ENCODE data around the gene RCL1.
"Not testable (repeated sequence)": the region's sequence is repeated elsewhere in the genome, so short reads cannot be mapped to it uniquely, and the experiment has no call there.

Gene RCL1, protein sequence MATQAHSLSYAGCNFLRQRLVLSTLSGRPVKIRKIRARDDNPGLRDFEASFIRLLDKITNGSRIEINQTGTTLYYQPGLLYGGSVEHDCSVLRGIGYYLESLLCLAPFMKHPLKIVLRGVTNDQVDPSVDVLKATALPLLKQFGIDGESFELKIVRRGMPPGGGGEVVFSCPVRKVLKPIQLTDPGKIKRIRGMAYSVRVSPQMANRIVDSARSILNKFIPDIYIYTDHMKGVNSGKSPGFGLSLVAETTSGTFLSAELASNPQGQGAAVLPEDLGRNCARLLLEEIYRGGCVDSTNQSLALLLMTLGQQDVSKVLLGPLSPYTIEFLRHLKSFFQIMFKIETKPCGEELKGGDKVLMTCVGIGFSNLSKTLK

DNA sequence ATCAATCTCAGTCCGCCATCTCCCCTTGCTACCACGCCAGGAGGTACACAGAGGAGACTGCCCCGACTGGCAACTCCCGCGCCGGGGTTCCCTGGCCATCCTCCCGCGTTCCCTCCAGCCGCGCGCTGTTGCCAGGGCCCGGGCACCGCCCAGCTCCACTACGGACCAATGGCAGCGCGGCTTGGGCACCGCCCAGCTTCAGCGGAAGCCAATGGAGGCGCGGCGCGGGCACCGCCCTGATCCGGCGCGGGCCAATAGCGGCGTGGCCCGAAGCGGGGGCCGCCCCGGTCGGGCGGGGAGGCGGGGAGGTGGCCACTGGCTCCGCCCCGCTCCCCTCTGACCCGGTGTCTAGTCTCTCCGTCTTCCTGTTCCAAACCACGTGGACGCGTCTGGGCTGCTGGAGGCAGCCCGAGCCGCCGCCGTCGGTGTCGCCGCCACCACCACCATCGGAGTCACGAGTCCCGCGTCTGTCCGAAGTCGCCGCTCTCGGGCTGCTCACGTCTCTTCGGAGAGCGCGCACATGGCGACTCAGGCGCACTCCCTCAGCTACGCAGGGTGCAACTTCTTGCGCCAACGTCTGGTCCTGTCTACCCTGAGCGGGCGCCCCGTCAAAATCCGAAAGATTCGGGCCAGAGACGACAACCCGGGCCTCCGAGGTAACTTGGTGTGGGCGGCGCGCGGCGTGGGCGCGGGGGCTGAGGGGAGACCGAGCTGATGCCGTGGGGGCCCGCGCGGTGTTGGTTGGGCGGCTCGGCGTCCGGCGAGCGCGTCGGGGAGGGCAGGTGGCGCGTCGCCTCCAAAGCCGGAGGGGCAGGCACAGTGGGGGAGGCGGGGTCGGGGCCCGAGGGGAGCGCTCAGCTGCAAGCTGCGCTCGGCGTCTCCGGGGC lies at the start of gene RCL1:
Gene RCL1 (plus strand): TSS at position 373 of the 887 bp plus-strand sequence. CDS start 148 bp downstream, at position 521.
- DNase-seq (ENCODE audit: low read depth) = peak; percentile 95

DNA sequence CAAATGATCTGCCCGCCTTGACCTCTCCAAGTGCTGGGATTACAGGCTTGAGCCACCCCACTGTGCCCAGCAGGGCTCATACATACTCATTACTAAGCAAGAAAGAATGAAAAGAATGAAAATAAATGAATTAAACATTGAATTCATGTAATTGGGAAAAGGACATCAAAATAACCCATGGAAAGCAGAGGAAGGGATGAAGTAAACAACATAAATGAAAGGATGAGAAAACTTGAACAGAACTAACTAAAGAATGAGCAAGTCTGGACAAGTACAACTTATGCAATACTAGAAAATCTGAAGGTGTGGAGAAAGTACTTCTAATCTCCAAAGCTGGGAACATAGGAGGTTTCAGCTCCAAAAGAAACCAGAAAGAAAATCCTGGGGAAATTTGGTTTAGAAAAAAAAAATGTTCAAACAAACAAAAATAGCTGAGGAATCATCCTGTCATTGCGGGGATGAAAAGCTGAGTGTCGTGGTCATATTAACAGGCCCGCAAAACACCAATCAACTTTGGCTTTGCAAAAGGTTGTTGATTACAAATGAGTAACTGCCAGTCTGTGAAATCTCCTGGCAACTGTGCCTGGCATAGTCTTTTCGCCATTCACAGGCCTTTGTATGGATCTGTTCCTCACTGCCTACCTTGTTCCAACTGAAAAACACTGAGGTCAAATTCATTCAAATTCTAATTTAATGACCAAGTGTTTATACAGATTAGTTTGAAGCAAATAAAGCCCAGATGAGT lies 49.4 kb upstream of the RCL1 start:
- peak; percentile 36 for DNase-seq (ENCODE audit: low read depth)

DNA sequence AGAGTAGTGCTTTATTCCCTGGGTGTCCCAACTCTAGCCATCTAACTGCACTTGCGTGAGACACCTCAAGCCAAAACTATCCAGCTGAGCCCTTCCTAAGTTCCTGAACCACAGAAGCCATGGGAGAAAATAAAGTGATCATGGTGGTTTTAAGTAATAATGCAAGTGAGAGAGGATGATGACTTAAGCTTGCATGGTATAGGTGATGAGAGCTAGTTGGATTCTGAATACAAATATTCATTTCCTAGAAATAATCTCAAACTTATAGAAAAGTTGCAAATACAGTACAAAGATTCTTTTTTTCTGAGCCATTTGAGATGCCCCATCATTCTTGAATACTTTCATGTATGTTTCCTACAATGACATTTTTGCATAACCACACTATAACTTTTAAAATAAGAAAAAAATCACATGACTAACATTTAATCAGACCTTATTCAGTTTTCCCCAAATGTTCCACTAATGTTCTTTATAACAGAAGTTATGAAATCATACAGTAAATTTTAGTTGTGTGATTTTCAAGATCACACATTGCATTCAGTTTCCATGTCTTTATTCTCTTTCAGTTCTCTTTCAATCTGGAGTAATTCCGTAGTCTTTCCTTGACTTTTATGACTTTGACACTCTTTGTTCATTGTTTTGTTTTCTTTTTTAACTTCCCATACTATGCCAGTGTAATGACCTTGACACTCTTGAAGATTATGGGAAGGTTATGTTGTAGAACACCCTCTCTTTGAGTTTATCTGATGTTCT lies 46.3 kb upstream of the RCL1 start:
- no peak for DNase-seq (ENCODE audit: low read depth)

DNA sequence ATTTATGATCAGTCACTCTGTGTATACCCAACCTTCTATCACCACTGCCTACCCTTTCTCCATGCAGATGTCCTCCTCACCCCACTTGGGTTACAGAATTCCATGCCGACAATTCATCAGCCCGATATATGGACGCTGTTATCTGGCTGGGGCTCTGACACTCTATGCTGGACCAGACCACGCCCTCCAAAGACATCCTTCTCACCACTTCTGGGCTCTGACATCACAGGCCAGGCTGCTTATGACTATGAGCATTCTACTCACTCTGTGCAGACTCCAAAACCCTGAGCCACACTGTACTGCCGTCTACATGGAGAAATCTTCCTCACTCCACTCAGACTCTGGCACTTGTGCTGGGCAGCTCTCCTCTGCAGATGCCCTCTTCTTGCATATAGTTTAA lies 44.1 kb upstream of the RCL1 start:
- no peak for DNase-seq (ENCODE audit: low read depth)

DNA sequence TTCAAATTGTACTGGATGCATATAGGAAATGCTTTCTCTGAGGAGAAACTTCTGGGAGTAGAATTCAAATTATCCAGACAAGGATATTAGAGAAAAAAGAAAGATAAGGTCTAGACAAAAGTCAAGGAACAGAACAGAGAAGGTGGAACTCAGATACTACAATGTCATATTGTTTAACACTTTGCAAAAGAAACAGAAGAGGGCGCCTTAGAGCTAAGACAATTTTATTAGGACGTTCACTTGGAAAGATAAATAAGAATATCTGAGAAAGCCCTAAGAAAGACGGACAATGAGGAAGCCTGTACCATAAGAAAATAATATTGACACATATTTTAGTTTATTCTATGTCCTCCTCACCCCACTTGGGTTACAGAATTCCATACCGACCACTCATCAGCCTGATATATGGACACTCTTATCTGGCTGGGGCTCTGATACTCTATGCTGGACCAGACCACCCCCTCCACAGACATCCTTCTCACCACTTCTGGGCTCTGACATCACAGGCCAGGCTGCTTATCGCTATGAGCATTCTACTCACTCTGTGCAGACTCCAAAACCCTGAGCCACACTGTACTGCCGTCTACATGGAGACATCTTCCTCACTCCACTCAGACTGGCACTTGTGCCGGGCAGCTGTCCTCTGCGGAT lies 42.6 kb upstream of the RCL1 start:
- DNase-seq (ENCODE audit: low read depth) = peak; percentile 60

DNA sequence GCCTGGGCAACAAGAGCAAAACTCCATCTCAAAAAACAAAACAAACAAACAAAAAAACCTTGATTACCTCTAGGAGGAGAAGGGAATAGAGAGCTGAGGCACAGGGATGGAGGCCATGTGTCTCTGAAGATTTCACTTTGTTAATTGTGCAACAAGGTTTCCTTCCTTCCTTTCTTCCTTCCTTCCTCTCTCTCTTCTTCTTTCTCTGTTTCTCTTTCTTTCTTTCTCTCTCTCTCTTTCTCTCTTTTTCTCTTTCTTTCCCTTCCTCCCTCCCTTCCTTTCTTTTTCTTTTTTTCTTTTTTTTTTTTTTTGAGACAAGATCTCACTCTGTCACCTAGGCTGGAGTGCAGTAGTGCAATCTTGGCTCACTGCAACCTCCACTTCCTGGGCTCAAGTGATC lies 38.2 kb upstream of the RCL1 start:
- not testable (repeated sequence) for DNase-seq (ENCODE audit: low read depth)

DNA sequence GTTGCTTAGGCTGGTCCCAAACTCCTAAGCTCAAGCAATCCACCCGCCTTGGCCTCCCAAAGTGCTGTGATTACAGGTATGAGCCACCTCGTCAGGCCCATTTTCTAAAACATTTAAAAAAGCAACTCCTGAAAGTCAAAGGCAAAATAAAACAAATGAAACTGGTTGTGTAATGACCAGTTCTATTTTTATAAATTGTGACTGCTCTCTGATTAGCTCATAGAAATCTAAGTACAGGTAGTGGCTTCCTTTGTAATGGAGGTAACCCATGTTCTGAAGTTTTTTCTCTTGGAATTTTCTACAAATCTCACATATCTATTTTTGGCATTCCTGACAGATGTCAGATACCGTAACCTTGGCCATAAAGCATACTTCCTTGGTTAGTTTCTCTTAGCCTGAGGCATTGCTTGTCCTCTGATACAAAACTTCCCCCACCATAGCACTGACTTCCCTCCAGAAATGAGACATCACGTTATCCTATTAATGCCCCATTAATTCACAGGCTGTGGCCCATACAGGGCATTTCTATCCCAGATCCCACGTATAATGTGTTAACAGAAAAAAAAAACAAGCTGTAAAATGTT lies 37.6 kb upstream of the RCL1 start:
- peak; percentile 71 for DNase-seq (ENCODE audit: low read depth)

DNA sequence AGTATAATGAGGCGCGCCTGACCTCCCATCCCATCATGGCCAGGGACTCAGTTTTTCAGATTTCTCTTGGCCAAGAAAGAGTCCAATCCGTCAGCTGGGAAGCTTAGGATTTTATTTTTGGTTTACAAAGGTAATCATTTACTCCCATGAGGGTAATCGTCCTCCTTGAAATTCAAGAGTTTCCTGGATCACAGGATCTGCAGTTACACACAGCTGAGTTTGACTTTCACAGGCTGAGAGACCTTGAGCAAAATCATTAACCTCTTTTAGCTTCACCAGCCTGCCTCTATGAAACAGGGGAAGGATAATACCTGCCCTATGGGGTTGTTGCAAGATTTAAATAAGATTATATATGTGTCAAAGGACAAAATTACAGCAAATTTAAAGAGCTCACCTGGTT lies 36.3 kb upstream of the RCL1 start:
- no peak for DNase-seq (ENCODE audit: low read depth)

DNA sequence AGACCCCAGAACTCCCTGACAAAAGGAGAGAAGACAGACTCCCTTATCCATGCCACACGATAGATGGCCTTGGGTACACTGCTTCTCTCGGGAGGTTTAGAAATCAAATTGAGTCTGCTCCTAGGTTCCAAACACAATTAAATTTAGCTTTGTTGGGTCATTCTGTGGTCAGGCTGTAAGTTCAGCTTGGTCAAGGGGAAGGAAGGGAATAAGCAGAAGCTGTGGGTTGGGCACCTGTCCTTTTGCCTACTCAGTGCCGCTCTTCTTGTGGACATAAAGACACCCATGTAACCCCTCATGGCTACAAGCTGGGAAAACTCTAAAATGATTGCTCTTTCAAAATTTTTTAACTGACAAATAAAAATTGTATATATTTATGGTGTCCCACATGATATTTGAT lies 32.6 kb upstream of the RCL1 start:
- no peak for DNase-seq (ENCODE audit: low read depth)

DNA sequence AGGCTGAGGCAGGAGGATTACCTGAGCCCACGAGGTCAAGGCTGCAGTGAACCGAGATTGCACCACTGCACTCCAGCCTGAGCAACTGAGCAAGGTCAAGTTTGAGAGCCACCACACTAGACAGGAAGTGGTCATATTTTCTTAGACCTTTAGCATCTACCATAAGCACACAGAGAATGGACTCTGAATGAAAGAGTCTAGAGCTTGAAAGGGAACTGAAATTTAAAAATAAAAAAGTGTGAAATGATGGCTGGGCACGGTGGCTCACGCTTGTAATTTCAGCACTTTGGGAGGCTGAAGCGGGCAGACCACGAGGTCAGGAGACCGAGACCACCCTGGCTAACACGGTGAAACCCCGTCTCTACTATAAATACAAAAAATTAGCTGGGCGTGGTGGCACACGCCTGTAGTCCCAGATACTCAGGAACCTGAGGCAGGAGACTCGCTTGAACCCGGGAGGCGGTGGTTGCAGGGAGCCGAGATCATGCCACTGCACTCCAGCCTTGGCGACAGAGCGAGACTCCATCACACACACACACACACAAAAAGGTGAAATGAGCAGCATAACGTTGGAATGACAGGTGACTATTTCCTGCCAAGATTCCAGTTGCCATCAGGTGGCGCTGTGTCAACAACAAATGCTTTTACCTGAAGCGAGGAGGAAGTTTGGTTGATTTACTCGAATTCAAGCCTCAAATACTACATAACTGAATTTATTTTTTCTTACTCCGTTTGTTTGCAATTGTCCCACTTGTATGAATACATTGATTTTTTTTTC lies 30.4 kb upstream of the RCL1 start:
- peak; percentile 63 for DNase-seq (ENCODE audit: low read depth)

DNA sequence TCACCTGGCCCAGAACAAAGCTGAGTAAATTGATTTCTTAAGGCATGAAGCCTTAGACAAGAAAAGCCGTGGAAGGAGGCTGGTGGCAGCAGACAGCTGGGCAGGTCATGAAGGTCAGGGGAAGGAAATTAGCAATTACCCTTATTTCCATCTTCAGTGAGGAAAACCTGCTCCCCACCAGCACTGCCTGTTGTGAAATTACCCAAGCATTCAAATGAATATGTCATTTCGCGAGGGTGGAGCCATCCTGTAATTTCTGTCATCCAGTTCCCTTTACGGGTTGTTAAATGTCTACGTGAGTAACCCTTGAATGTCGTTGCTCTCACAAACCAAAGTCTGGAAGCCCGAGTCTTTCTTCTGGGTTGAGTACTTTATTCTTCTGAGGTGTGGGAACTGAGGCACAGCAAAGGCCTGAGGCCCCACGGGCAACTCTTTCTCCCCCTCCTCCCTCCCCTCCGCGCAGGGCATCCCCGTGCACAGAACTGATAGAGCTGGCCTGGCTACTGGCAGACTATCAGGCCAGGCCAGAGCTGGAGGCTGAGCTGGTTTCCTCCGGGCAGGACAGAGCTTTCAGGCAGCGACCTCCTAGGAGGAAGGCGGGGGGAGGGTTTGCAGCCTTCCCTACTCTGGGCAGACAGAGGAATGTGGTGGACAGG lies 29.7 kb upstream of the RCL1 start:
- no peak for DNase-seq (ENCODE audit: low read depth)

DNA sequence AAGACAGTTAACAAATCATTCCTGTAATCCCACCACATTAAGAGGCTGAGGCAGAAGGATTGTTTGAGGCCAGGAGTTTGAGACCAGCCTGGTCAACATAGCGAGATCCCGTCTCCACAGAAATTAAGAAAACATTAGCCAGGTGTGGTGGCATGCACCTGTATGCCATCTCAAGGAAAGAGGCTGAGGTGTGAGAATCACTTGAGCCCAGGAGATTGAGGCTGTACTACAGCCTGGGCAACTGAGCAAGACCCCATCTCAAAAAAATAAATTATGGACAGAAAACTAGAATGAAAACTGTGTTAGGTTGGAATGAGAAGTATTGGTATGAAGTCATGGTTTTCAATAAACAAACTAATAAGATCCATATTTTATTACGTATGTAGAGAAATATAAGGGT lies 28.7 kb upstream of the RCL1 start:
- no peak for DNase-seq (ENCODE audit: low read depth)

DNA sequence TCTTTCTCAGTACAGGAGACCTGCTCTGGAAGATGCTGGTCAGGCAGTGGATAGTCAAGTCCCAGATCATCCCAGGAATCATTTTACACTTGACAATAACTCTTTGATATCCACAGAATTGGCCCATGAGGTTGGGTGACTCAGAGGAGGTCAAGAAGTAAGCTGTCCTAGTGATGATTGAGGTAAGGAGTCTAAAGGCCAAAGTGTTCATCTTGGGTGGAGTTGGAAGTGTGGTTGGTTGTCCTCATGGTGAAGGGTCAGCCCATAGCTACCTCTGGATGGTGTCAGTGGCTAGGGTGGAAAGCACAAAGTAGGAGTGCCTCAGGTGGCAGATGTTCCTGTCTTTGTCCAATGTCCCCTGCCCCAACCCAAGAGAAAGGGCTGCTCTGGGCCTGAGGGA lies 24.1 kb upstream of the RCL1 start:
- DNase-seq (ENCODE audit: low read depth) = no peak

DNA sequence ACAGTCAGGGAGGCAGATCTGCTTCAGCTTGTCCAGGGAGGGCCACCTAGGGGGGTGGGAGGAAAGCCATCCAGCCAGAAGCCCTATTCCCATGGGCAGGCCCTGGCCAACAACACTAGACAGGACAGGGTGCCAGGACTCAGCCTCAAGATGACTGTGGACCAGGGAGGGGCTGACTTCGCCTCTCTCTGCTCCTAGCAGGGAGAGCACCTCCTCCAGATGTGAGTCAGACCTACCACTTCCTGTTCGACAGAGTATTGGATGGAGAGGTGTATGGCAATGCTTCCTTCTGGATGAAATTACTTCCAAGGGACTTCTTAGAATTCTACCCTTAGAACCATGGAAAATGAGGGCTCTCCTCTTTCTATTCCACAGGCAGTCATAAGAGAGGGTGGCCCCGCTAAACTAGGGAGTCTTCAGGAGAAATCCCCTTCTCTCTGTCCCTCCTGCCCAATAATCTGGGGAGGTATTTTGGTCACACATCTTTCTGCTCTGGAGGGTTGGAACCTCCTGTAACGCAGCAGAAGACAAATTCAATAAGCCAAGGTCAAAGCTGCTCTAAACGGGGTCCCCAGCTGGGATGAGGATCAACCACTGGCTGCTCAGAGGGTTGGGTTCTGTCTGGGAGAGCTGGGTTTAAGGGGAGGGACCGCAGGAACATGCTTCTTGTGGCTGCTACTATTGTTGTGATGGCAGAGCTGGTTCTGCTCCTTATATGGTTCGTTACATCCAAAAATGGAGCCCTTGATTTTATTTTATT lies 23.2 kb upstream of the RCL1 start:
- peak; percentile 39 for DNase-seq (ENCODE audit: low read depth)

DNA sequence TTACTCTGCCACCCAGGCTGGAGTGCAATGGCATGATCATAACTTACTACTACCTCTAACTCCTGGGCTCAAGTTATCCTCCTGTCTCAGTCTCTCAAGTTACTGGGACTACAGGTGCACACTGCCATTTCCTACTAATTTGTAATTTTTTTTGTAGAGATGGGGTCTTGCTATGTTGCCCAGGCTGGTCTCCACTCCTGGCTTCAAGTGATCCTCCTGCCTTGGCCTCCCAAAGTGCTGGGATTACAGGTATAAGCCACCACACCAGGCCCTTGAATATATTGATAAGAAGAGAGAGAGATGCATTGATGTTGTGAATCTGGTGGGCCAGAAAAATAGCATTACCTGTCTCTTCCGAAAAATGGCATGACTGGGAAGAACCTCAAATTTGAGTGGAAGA lies 21.0 kb upstream of the RCL1 start:
- no peak for DNase-seq (ENCODE audit: low read depth)

DNA sequence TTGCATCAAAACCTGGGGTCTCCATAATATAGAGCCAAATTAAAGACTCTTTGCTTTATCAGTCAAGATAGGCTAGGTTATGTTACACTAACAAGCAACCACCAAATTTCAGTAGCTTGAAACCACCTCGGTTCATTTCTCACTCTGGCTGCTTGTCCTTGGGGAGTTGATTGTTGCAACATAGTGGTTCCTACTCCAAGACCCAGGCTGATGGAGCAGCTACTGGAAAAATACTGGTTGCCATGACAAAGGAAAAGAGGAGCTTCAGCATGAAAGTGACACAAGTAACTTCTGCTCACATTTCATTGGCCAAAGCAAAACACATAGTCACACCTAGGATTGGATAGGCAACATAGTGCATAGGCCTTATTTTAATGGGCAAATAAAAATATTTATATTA lies 18.5 kb upstream of the RCL1 start:
- peak; percentile 12 for DNase-seq (ENCODE audit: low read depth)

DNA sequence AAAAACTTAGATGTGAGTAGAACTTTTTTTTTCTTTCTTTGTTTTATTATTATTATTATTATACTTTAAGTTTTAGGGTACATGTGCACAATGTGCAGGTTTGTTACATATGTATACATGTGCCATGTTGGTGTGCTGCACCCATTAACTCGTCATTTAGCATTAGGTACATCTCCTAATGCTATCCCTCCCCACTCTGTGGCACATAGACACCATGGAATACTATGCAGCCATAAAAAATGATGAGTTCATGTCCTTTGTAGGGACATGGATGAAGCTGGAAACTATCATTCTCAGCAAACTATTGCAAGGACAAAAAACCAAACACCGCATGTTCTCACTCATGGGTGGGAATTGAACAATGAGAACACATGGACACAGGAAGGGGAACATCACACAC lies 17.8 kb upstream of the RCL1 start:
- DNase-seq (ENCODE audit: low read depth) = not testable (repeated sequence)

DNA sequence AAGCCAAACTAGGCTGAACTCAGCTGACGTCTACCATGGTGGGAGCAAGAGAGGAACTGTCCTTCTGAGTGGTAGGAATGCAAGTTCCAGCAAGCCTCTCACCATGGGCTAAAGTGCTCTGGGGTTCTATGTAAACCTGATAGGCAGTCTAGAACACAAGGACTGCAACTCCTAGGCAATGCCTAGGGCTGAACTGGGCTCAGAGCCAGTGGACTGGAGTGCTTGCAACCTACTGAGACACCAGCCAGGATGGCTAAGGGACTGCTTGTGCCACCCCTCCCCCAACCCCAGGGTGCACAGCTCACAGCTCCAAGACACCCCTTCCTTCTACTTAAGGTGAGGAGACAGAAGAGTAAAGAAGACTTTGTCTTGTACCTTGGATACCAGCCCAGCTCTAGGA lies 12.1 kb upstream of the RCL1 start:
- DNase-seq (ENCODE audit: low read depth) = no peak

DNA sequence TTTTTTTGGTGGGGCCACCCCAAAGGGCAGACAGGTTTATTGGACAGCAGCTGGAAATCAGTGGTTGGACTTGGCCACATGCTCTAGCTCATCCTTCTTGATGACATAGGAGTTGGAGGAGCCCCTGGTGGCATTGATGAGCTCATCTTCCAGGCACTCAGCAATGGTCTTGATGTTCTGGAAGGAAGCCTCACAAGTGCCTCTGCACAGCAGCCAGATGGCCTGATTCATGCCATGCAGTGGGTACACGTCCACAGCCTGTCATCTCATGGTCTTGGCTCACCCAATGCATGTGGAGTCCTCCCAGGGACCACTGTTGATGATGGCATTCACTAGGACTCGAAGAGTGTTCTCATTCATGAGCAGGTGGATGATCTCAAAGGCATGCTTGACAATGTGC lies 11.3 kb upstream of the RCL1 start:
- peak; percentile 29 for DNase-seq (ENCODE audit: low read depth)

Measured in EH (cell line).